Ovary (tissue), 3 donors: Measurements from ENCODE around the gene ADCK1.

Source experiments
- CTCF ChIP-seq, 3 donors: fragments of 450-650 bp in 2 of 3; fragments of 200-600 bp in 1 of 3; IDR thresholded peaks; one replicate each; pipeline versions ENCODE4 v1.5.1 to v1.8.0; 2016 to 2022; ENCODE audit warnings: antibody characterized with exemption in 3 of 3, mild to moderate bottlenecking in 1 of 3
- EP300 ChIP-seq: sonication (generic); formaldehyde crosslinking; IDR thresholded peaks from one replicate; pipeline ENCODE4 v1.6.1; 2017; ENCODE audit warnings: antibody characterized with exemption
- POLR2A ChIP-seq: fragments of 450-650 bp; IDR thresholded peaks from one replicate; pipeline ENCODE4 v1.6.1; 2017; ENCODE audit warnings: antibody characterized with exemption, mild to moderate bottlenecking, moderate library complexity
- donor health status: DM: no; HTN: no; CAD: no.

GRCh38 chr14:77926942-77927341 lies 127.0 kb downstream of the ADCK1 start:
- TF ChIP-seq POLR2A (no peak), CTCF (IDR thresholded peaks at IDR 0.05) (no peak), EP300 (no peak)
